SK-N-SH treated with all-trans-retinoic acid at 6 μM for 48 hours (cell line): Measurements from ENCODE around the gene POU1F1.

ENCODE experiments used
- CSDC2 ChIP-seq: fragments of 250-450 bp; sonication (Bioruptor Pico); IDR thresholded peaks from 2 replicates; pipeline ENCODE4 v1.5.0; 2020; ENCODE audit warnings: mild to moderate bottlenecking, moderate library complexity
- CSRNP3 ChIP-seq: fragments of 250-450 bp; sonication (Bioruptor Pico); IDR thresholded peaks from 2 replicates; pipeline ENCODE4 v1.5.1; 2021; ENCODE audit warnings: mild to moderate bottlenecking, moderate library complexity
- ESRRG ChIP-seq: fragments of 250-450 bp; sonication (Bioruptor Pico); IDR thresholded peaks from 2 replicates; pipeline ENCODE4 v1.6.1; 2021; ENCODE audit warnings: mild to moderate bottlenecking
- GLIS3 ChIP-seq: fragments of 250-450 bp; sonication (Bioruptor Pico); IDR thresholded peaks from 2 replicates; pipeline ENCODE4 v1.5.0; 2020; ENCODE audit warnings: mild to moderate bottlenecking, moderate library complexity
- ISL1 ChIP-seq: fragments of 250-450 bp; sonication (Bioruptor Pico); IDR thresholded peaks from 2 replicates; pipeline ENCODE4 v2.1.2; 2022; ENCODE audit warnings: mild to moderate bottlenecking, moderate library complexity
- PATZ1 ChIP-seq: fragments of 250-450 bp; sonication (Bioruptor Pico); IDR thresholded peaks from 2 replicates; pipeline ENCODE4 v1.8.0; 2020; ENCODE audit warnings: mild to moderate bottlenecking, moderate library complexity, borderline replicate concordance
- POU6F1 ChIP-seq: fragments of 250-450 bp; sonication (Bioruptor Pico); IDR thresholded peaks from 2 replicates; pipeline ENCODE4 v1.8.0; 2021; ENCODE audit warnings: low read depth, mild to moderate bottlenecking, moderate library complexity, borderline replicate concordance
- TOX ChIP-seq: fragments of 250-450 bp; sonication (Bioruptor Pico); IDR thresholded peaks from 2 replicates; pipeline ENCODE4 v1.8.0; 2021; ENCODE audit warnings: mild to moderate bottlenecking, moderate library complexity, borderline replicate concordance
- TSHZ2 ChIP-seq: fragments of 250-450 bp; sonication (Bioruptor Pico); IDR thresholded peaks from 2 replicates; pipeline ENCODE4 v1.5.0; 2020; ENCODE audit warnings: mild to moderate bottlenecking, moderate library complexity
- ZFP3 ChIP-seq: fragments of 250-450 bp; sonication (Bioruptor Pico); IDR thresholded peaks from 2 replicates; pipeline ENCODE4 v1.5.0; 2020; ENCODE audit warnings: mild to moderate bottlenecking, moderate library complexity
- ZNF565 ChIP-seq: fragments of 450-650 bp; formaldehyde crosslinking; conservative IDR thresholded peaks from 2 replicates; pipeline ENCODE4 v1.5.0; 2020; ENCODE audit warnings: low read depth, mild to moderate bottlenecking, moderate library complexity
- ZNF70 ChIP-seq: fragments of 450-650 bp; formaldehyde crosslinking; IDR thresholded peaks from 2 replicates; pipeline ENCODE4 v1.5.0; 2020; ENCODE audit warnings: mild to moderate bottlenecking, moderate library complexity
- ZNF8 ChIP-seq: fragments of 450-650 bp; formaldehyde crosslinking; IDR thresholded peaks from 2 replicates; pipeline ENCODE4 v1.5.0; 2020; ENCODE audit warnings: mild to moderate bottlenecking, moderate library complexity

GRCh38 chr3:87236093-87236492 is 40.3 kb downstream of the POU1F1 start:
- no peak for TF ChIP-seq ZNF70 (CRISPR knock-in tag)
- TF ChIP-seq PATZ1, result no peak
- TF ChIP-seq GLIS3, result no peak
- no peak for TF ChIP-seq ZFP3 (CRISPR knock-in tag)
- TF ChIP-seq POU6F1 (CRISPR knock-in tag), result no peak
- no peak for TF ChIP-seq TSHZ2 (CRISPR knock-in tag)
- no peak for TF ChIP-seq CSDC2 (CRISPR knock-in tag)
- TF ChIP-seq ESRRG (CRISPR knock-in tag), result no peak
- no peak for TF ChIP-seq ZNF565
- no peak for TF ChIP-seq CSRNP3 (CRISPR knock-in tag)
- TF ChIP-seq TOX (CRISPR knock-in tag), result no peak
- TF ChIP-seq ISL1 (CRISPR knock-in tag), result no peak
- no peak for TF ChIP-seq ZNF8 (CRISPR knock-in tag)
